C4-2B (cell line): ENCODE results near the gene TUBGCP6.

Experiments
- CTCF ChIP-seq: fragments of 450-650 bp; conservative IDR thresholded peaks from 2 replicates; pipeline ENCODE4 v1.5.1; 2017; ENCODE audit warnings: mild to moderate bottlenecking
- ZFX ChIP-seq: fragments of 450-650 bp; IDR thresholded peaks from 2 replicates; pipeline ENCODE4 v1.6.1; 2017

GRCh38 chr22:50216684-50217520 is 27.9 kb downstream of the TUBGCP6 start:
- TF ChIP-seq CTCF (no peak), ZFX (no peak)
